Activated T-cell treated with anti-CD3 and anti-CD28 coated beads, Interleukin-2, amount 50 U/mL, for 24 hours (primary cell): ENCODE data around the gene FAM227B.

Experiments used
- DNase-seq: peaks from one replicate; pipeline ENCODE4 v3.0.0-alpha.2; 2020
- H3K27ac Mint-ChIP-seq: 2 replicates; pipeline ENCODE4 v1.8.0; 2020; ENCODE audit warnings: mild to moderate bottlenecking, mixed read lengths
- H3K27me3 Mint-ChIP-seq: 2 replicates; pipeline ENCODE4 v1.8.0; 2020; ENCODE audit warnings: mixed read lengths
- H3K36me3 Mint-ChIP-seq: 2 replicates; pipeline ENCODE4 v1.8.0; 2020; ENCODE audit warnings: low read depth, mixed read lengths
- H3K4me1 Mint-ChIP-seq: 2 replicates; pipeline ENCODE4 v1.8.0; 2020; ENCODE audit warnings: low read depth, mixed read lengths
- H3K4me3 Mint-ChIP-seq: 2 replicates; pipeline ENCODE4 v1.8.0; 2020; ENCODE audit warnings: mild to moderate bottlenecking, moderate library complexity, mixed read lengths
- H3K9me3 Mint-ChIP-seq: 2 replicates; pipeline ENCODE4 v1.8.0; 2020; ENCODE audit warnings: mixed read lengths

Gene FAM227B

DNA sequence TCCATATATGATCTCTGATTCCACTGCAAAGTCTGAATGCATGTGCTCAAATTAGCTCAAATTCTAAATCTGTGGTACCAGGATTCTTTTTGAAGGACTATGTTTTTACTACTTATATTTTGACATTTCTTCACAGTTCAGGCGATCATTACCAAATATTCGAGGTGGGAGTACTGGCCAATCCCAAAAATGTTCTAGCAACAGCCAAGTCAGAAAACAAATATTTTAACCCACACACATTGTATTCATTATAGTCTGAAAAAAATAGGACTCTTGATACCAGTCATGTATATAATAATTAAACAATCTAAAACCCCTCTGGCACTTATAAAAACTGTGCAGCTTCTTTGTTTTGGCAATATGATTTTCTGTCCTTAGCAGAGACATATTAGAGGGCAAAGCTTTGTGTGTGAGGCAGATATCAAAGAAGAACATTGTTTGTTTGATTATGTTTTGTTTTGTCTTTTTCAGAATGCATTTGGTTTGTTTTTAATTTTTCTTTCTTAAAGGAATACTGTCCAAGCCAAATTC lies 160.1 kb downstream of the FAM227B start:
- no peaks in the 10 kb centered on the region for H3K36me3 Mint-ChIP-seq
- no peaks in the 10 kb centered on the region for H3K27me3 Mint-ChIP-seq
- no peak for DNase-seq
- no peaks in the 10 kb centered on the region for H3K4me1 Mint-ChIP-seq
- no peak overlapping the region for H3K27ac Mint-ChIP-seq
- H3K4me3 Mint-ChIP-seq = no peak overlapping the region
- H3K9me3 Mint-ChIP-seq = no peaks in the 10 kb centered on the region

DNA sequence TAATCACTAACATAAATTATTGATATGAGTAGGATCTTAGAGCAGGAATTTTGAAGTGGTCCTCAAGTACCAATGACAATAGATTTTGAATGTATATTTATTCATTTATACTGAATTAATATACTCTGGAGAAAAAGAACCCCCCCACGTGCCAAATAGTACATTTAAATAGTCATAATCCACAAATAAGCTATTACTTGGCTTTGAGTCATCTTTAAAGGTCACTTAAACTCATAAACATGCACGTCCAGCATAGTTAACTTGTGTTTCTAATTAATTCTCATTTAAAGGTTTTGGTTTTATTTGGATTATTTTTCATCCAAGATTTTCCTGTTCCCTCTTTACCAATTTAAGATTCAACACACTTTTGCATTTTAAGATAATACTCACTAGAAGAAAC lies 162.5 kb downstream of the FAM227B start:
- DNase-seq = no peak
- Mint-ChIP-seq H3K4me3 (no peak overlapping the region), H3K36me3 (no peaks in the 10 kb centered on the region), H3K9me3 (no peaks in the 10 kb centered on the region), H3K4me1 (no peaks in the 10 kb centered on the region), H3K27me3 (no peaks in the 10 kb centered on the region), H3K27ac (no peak overlapping the region)

GRCh38 chr15:49456166-49456565 lies 164.5 kb downstream of the FAM227B start:
- Mint-ChIP-seq H3K4me3 (no peak overlapping the region), H3K4me1 (no peaks in the 10 kb centered on the region), H3K9me3 (no peaks in the 10 kb centered on the region), H3K27me3 (no peaks in the 10 kb centered on the region), H3K36me3 (no peaks in the 10 kb centered on the region), H3K27ac (no peak overlapping the region)
- DNase-seq = no peak

DNA sequence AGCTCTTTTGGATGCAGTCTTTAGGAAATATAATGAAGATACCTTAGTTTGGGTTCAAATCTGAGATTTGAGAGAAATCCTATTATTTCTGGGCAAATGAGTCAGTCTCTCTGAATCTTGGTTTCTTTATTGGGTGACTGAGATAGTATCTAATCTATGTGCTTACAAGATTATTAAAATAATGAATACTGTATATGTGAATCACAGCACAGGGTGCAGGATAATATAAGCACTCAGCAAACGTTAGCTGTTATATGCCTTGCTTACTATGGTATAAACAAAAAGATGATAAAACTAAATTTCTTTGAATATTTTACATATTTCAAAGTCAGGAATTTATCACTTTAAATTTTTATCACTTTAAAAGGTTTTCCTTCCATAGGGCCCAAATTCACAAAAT lies 168.0 kb downstream of the FAM227B start:
- no peak overlapping the region for H3K27ac Mint-ChIP-seq
- H3K9me3 Mint-ChIP-seq = no peaks in the 10 kb centered on the region
- H3K4me3 Mint-ChIP-seq = no peak overlapping the region
- no peak for DNase-seq
- no peaks in the 10 kb centered on the region for H3K36me3 Mint-ChIP-seq
- H3K4me1 Mint-ChIP-seq = no peaks in the 10 kb centered on the region
- no peaks in the 10 kb centered on the region for H3K27me3 Mint-ChIP-seq

DNA sequence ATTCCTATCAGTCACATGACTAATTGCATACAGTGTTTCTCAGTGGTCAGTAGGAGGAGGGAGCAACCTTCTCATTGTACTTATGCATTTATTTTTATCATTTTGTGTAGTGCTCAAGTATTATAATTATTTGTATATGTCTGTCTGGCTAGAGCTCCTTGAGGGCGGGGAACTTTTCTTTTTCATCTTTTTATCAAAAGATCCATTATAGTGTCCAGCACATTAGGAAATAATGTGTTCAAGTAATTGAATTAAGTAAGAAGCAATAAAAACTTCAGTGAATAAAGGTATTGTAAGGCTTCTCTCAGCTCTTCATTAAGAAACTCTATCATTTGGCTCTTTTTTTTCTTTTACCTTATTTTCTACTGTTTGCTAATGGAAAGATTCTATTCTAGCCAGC lies 178.8 kb downstream of the FAM227B start:
- Mint-ChIP-seq H3K9me3 (no peaks in the 10 kb centered on the region), H3K27me3 (no peaks in the 10 kb centered on the region), H3K36me3 (no peaks in the 10 kb centered on the region), H3K4me1 (peaks cover 4% of the 10 kb centered on the region), H3K27ac (no peak overlapping the region), H3K4me3 (no peak overlapping the region)
- DNase-seq = no peak

DNA sequence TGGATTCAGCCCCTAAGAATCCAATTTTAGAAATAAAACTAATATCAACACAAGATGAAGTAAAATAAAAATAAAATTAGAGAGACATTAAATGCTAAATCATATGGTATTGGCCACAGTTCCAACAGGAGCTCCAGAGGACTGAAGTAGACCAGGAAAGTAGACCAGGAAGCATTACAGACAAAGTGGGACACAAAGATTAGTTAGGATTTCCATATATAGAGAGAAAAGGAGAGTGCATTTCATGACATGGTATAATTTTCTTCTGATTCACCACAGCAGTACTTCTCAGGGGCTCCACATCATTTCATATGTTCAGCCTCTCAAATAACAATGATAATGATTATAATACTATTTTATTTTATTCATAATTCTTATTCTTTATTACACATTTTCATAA lies 179.3 kb downstream of the FAM227B start:
- Mint-ChIP-seq H3K4me3 (no peak overlapping the region), H3K27ac (no peak overlapping the region), H3K9me3 (no peaks in the 10 kb centered on the region), H3K4me1 (peaks cover 4% of the 10 kb centered on the region), H3K36me3 (no peaks in the 10 kb centered on the region), H3K27me3 (no peaks in the 10 kb centered on the region)
- no peak for DNase-seq

- H3K27ac Mint-ChIP-seq = no peak overlapping the region
- H3K4me3 Mint-ChIP-seq = no peak overlapping the region
- DNase-seq = no peak
- H3K4me1 Mint-ChIP-seq = peaks cover 4% of the 10 kb centered on the region
- no peaks in the 10 kb centered on the region for H3K9me3 Mint-ChIP-seq
- no peaks in the 10 kb centered on the region for H3K27me3 Mint-ChIP-seq
- no peaks in the 10 kb centered on the region for H3K36me3 Mint-ChIP-seq
These were observed 180.8 kb downstream of the FAM227B start for GRCh38 chr15:49439678-49440395.

DNA sequence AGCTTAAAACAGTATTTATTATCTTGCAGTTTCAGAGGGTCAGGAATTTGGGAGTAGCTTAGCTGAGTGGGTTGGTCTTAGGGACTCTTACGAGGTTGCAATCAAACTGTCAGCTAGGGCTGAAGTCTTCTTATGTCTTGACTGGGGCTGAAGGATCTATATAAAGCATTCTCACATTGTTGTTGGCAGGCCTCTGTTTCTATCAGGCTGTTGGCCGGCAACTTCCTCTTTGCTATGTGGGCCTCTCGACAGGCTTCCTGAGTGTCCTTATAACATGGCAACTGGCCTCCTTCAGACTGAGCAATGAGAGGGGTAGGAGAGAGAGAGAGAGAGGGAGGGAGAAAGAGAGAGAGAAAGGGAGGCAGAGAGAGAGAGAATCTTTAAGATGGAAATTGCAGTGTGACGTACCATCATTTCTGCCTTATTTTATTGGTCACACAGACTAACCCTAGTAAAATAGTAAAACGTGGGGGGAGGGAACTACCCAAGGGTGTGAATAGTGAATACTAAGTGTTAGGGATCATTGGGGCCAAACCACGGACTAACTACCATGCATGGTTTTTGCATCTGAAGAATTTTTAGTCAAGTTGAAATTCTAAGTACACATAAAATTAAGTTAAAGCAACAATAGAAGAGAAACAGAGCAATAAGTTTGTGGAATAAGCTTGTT lies 181.5 kb downstream of the FAM227B start:
- no peak for DNase-seq
- no peak overlapping the region for H3K27ac Mint-ChIP-seq
- H3K27me3 Mint-ChIP-seq = no peaks in the 10 kb centered on the region
- H3K36me3 Mint-ChIP-seq = no peaks in the 10 kb centered on the region
- H3K4me3 Mint-ChIP-seq = no peak overlapping the region
- H3K9me3 Mint-ChIP-seq = no peaks in the 10 kb centered on the region
- H3K4me1 Mint-ChIP-seq = peaks cover 4% of the 10 kb centered on the region

GRCh38 chr15:49436751-49437150 lies 183.9 kb downstream of the FAM227B start:
- Mint-ChIP-seq H3K4me1 (peaks cover 4% of the 10 kb centered on the region), H3K4me3 (no peak overlapping the region), H3K36me3 (no peaks in the 10 kb centered on the region), H3K9me3 (no peaks in the 10 kb centered on the region), H3K27me3 (no peaks in the 10 kb centered on the region), H3K27ac (no peak overlapping the region)
- no peak for DNase-seq

GRCh38 chr15:49435174-49435573 lies 185.4 kb downstream of the FAM227B start:
- H3K27me3 Mint-ChIP-seq = no peaks in the 10 kb centered on the region
- peaks cover 4% of the 10 kb centered on the region for H3K4me1 Mint-ChIP-seq
- no peaks in the 10 kb centered on the region for H3K9me3 Mint-ChIP-seq
- H3K27ac Mint-ChIP-seq = no peak overlapping the region
- no peak for DNase-seq
- no peak overlapping the region for H3K4me3 Mint-ChIP-seq
- no peaks in the 10 kb centered on the region for H3K36me3 Mint-ChIP-seq

DNA sequence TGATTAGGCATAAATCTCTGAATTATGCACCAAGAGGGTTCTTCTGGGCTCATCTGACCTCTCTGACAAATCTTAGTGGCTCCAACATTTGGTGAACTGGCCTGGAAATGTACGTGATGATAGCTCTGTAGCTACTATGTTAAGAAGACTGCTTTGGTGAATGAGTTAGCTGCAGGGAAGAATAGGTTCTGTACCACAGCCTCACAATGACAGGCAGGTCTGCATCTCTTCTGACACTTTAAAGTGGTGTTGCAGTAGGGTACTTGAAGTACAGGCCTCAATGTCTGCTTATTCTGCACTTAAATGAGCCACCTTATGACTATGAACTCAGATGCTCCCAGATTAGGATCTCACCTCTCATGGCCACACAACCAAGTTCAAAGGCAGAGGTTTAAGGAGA lies 190.6 kb downstream of the FAM227B start:
- Mint-ChIP-seq H3K4me1 (no peaks in the 10 kb centered on the region), H3K4me3 (no peak overlapping the region), H3K27me3 (no peaks in the 10 kb centered on the region), H3K36me3 (no peaks in the 10 kb centered on the region), H3K27ac (no peak overlapping the region), H3K9me3 (no peaks in the 10 kb centered on the region)
- DNase-seq = no peak

- no peaks in the 10 kb centered on the region for H3K36me3 Mint-ChIP-seq
- no peak overlapping the region for H3K4me3 Mint-ChIP-seq
- H3K27me3 Mint-ChIP-seq = no peaks in the 10 kb centered on the region
- H3K4me1 Mint-ChIP-seq = no peaks in the 10 kb centered on the region
- H3K27ac Mint-ChIP-seq = no peak overlapping the region
- DNase-seq = no peak
- no peaks in the 10 kb centered on the region for H3K9me3 Mint-ChIP-seq
These were observed 192.1 kb downstream of the FAM227B start for GRCh38 chr15:49428409-49429095.

GRCh38 chr15:49427372-49427771 lies 193.2 kb downstream of the FAM227B start:
- Mint-ChIP-seq H3K36me3 (no peaks in the 10 kb centered on the region), H3K9me3 (no peaks in the 10 kb centered on the region), H3K4me3 (no peak overlapping the region), H3K27ac (no peak overlapping the region), H3K4me1 (no peaks in the 10 kb centered on the region), H3K27me3 (no peaks in the 10 kb centered on the region)
- DNase-seq = no peak

GRCh38 chr15:49424954-49425353 lies 195.7 kb downstream of the FAM227B start:
- Mint-ChIP-seq H3K27ac (no peak overlapping the region), H3K4me3 (no peak overlapping the region), H3K27me3 (no peaks in the 10 kb centered on the region), H3K9me3 (no peaks in the 10 kb centered on the region), H3K36me3 (no peaks in the 10 kb centered on the region), H3K4me1 (peaks cover 3% of the 10 kb centered on the region)
- no peak for DNase-seq
